Nephron progenitor cell (in vitro differentiated cells): ENCODE data around the gene LIN28A.
"Not testable (repeated sequence)": the region's sequence is repeated elsewhere in the genome, so short reads cannot be mapped to it uniquely, and the experiment has no call there.

Experiments used
- DNase-seq: peaks from one replicate; pipeline ENCODE4 v3.0.0; 2021
- H3K27ac Mint-ChIP-seq: 2 replicates; pipeline ENCODE4 v1.8.0; 2021; ENCODE audit warnings: mild to moderate bottlenecking, moderate library complexity, mixed read lengths
- H3K27me3 Mint-ChIP-seq: 2 replicates; pipeline ENCODE4 v1.8.0; 2021; ENCODE audit warnings: mild to moderate bottlenecking, low read depth, mixed read lengths; ENCODE audit not compliant: poor library complexity
- H3K36me3 Mint-ChIP-seq: 2 replicates; pipeline ENCODE4 v1.8.0; 2021; ENCODE audit warnings: low read depth, mixed read lengths
- H3K4me1 Mint-ChIP-seq: 2 replicates; pipeline ENCODE4 v1.8.0; 2021; ENCODE audit warnings: mixed read lengths
- H3K4me3 Mint-ChIP-seq: 2 replicates; pipeline ENCODE4 v1.8.0; 2021; ENCODE audit warnings: mild to moderate bottlenecking, moderate library complexity, mixed read lengths
- H3K9me3 Mint-ChIP-seq: 2 replicates; pipeline ENCODE4 v1.8.0; 2021; ENCODE audit warnings: mild to moderate bottlenecking, moderate library complexity, mixed read lengths
- TF ChIP-seq, protein P1 (sequence below): fragments of 200-600 bp; sonication (generic); IDR thresholded peaks from 2 replicates; pipeline ENCODE4 v1.5.0; 2021; ENCODE audit warnings: antibody characterized with exemption

Gene LIN28A

GRCh38 chr1:26367441-26367840 is 43.2 kb upstream of the LIN28A start:
- Mint-ChIP-seq H3K36me3 (peaks cover 5% of the 10 kb centered on the region), H3K4me1 (peaks cover 4% of the 10 kb centered on the region), H3K27me3 (peaks cover 34% of the 10 kb centered on the region), H3K4me3 (no peak overlapping the region), H3K9me3 (peaks cover 5% of the 10 kb centered on the region), H3K27ac (no peak overlapping the region)
- TF ChIP-seq, protein P1, sequence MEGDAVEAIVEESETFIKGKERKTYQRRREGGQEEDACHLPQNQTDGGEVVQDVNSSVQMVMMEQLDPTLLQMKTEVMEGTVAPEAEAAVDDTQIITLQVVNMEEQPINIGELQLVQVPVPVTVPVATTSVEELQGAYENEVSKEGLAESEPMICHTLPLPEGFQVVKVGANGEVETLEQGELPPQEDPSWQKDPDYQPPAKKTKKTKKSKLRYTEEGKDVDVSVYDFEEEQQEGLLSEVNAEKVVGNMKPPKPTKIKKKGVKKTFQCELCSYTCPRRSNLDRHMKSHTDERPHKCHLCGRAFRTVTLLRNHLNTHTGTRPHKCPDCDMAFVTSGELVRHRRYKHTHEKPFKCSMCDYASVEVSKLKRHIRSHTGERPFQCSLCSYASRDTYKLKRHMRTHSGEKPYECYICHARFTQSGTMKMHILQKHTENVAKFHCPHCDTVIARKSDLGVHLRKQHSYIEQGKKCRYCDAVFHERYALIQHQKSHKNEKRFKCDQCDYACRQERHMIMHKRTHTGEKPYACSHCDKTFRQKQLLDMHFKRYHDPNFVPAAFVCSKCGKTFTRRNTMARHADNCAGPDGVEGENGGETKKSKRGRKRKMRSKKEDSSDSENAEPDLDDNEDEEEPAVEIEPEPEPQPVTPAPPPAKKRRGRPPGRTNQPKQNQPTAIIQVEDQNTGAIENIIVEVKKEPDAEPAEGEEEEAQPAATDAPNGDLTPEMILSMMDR = no peak
- no peak for DNase-seq

- TF ChIP-seq, protein P1 = no peak
- Mint-ChIP-seq H3K27ac (no peak overlapping the region), H3K4me3 (no peak overlapping the region), H3K4me1 (peaks cover 4% of the 10 kb centered on the region), H3K36me3 (peaks cover 5% of the 10 kb centered on the region), H3K9me3 (peaks cover 5% of the 10 kb centered on the region), H3K27me3 (peaks cover 36% of the 10 kb centered on the region)
- no peak for DNase-seq
These were observed 42.6 kb upstream of the LIN28A start for GRCh38 chr1:26368006-26368405.

DNA sequence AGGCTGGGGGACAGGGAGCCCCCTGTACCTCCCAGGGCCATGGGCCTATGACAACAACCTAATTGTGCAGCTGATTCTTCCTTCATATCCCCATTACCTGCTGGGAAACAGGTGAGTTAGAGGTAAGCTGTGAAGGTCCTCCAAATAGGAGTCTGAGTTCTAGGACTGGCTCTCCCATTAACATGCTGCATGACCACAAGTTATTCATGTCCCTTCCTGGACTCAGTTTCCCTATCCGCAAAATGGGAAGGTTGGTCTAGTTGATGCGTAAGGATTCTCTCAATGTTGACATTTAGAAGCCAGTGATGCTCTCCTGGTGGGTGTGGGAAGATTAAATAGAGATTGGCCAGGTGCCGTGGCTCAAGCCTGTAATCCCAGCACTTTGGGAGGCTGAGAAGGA is 42.1 kb upstream of the LIN28A start:
- Mint-ChIP-seq H3K4me1 (peaks cover 4% of the 10 kb centered on the region), H3K27me3 (peaks cover 33% of the 10 kb centered on the region), H3K9me3 (peaks cover 5% of the 10 kb centered on the region), H3K27ac (no peak overlapping the region), H3K4me3 (no peak overlapping the region), H3K36me3 (peaks cover 5% of the 10 kb centered on the region)
- TF ChIP-seq, protein P1 = no peak
- DNase-seq = no peak

GRCh38 chr1:26370591-26371382 is 39.8 kb upstream of the LIN28A start:
- DNase-seq = no peak
- Mint-ChIP-seq H3K27ac (peak overlapping the region; percentile 90), H3K9me3 (peaks cover 5% of the 10 kb centered on the region), H3K36me3 (peaks cover 5% of the 10 kb centered on the region), H3K4me1 (peaks cover 8% of the 10 kb centered on the region), H3K4me3 (no peak overlapping the region), H3K27me3 (peaks cover 14% of the 10 kb centered on the region)
- TF ChIP-seq, protein P1 = no peak

DNA sequence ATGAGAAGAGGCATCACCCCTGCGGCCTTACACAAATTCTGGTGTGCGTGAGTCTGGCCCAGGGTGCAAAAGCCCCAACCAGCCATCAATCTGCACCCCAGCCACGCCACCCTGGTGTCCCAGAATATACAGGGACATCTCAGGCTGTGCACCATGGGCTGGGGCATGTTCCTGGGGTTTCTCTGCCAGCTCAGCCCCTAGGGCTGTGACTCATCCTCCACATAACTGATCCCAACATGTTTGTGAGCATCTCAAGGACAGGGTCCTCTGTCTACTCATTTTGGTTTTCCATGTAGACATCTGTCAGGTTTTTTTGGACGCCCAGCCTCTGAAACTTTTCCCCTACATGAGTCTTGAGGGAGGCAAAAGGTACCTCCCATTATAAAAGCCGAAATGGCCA is 38.6 kb upstream of the LIN28A start:
- TF ChIP-seq, protein P1 = no peak

GRCh38 chr1:26372611-26373010 is 38.0 kb upstream of the LIN28A start, which contains the start of gene ZNF683:
Gene ZNF683, minus strand, starts transcription at chr1:26372750. Its CDS starts 4,179 bp downstream, at chr1:26368571.
- not testable (repeated sequence) for H3K4me3 Mint-ChIP-seq, H3K27ac Mint-ChIP-seq, DNase-seq, H3K4me1 Mint-ChIP-seq, H3K9me3 Mint-ChIP-seq, H3K36me3 Mint-ChIP-seq
- peaks cover 11% of the 10 kb centered on the region for H3K27me3 Mint-ChIP-seq

More for the DNA sequence above, 38.6 kb upstream of the LIN28A start:
- peaks cover 14% of the 10 kb centered on the region for H3K27me3 Mint-ChIP-seq
- DNase-seq = no peak
- H3K36me3 Mint-ChIP-seq = peaks cover 5% of the 10 kb centered on the region
- H3K4me3 Mint-ChIP-seq = no peak overlapping the region
- H3K9me3 Mint-ChIP-seq = peaks cover 5% of the 10 kb centered on the region
- H3K27ac Mint-ChIP-seq = no peak overlapping the region
- H3K4me1 Mint-ChIP-seq = peaks cover 8% of the 10 kb centered on the region
